ENCODE results near the gene RBM33. TPM values are rescaled to one million over a fixed set of nuclear protein-coding genes. Genes with fewer than 3 reads are reported as not detected.

The RBM33 gene
- total and polyA plus RNA-seq, 10 of the 15 experiments (the other 5 are each of a cell fraction or from before 2014, with no cell fraction given), result 4.7 to 67.2 (median 24.3) TPM

DNA sequence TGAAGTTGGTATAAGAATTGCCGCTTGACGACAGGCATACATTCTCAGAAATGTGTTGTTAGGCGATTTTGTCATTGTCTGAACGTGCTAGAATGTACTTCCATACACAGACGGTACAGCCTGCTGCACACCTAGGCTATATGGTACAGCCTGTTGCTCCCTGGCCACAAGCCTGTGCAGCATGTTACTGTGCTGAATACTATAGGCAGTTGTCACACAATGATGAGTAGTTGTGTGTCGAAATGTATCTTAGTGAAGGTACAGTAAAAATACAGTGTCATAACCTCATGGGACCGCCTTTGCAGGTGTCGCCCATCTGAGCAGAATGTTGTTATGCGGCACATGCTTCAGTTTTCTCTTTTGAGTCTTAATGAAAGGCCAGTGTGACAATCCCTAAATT lies 101.3 kb downstream of the RBM33 start (continued):
- no peak for TF ChIP-seq POU2F2 (IDR thresholded peaks at IDR 0.05; ENCODE audit: borderline replicate concordance, low read depth, low read length)
- no peak for TF ChIP-seq TCF7 (IDR thresholded peaks at IDR 0.05; ENCODE audit: borderline replicate concordance)
- no peak for TF ChIP-seq GABPA (IDR thresholded peaks at IDR 0.05; ENCODE audit: low read depth)
- TF ChIP-seq ZNF622 (IDR thresholded peaks at IDR 0.05), result no peak

DNA sequence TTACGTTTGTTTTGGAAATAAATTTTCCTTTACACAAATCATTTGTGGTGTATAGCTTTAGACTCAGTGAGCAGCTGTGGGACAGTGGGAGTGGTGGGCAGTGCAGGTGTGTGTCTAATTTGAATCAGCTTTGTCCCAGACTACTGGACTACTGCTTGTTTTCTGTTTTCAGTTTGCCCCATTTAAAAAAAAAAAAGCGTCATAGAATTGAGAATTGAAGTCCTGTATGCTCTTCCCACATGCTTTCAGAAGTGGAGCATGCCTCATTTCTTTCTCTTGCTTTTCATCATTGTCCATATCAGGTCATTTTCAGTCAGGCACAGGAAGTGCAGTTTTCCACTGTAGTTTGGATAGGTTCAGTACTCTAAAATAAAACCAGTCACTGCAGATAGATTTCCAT lies 101.7 kb downstream of the RBM33 start:
- BruUV-seq (replicated peaks), result no TSS peak
- TF ChIP-seq BRCA1 (IDR thresholded peaks at IDR 0.05; ENCODE audit: low read depth, low read length), result no peak
- TF ChIP-seq, protein P1, sequence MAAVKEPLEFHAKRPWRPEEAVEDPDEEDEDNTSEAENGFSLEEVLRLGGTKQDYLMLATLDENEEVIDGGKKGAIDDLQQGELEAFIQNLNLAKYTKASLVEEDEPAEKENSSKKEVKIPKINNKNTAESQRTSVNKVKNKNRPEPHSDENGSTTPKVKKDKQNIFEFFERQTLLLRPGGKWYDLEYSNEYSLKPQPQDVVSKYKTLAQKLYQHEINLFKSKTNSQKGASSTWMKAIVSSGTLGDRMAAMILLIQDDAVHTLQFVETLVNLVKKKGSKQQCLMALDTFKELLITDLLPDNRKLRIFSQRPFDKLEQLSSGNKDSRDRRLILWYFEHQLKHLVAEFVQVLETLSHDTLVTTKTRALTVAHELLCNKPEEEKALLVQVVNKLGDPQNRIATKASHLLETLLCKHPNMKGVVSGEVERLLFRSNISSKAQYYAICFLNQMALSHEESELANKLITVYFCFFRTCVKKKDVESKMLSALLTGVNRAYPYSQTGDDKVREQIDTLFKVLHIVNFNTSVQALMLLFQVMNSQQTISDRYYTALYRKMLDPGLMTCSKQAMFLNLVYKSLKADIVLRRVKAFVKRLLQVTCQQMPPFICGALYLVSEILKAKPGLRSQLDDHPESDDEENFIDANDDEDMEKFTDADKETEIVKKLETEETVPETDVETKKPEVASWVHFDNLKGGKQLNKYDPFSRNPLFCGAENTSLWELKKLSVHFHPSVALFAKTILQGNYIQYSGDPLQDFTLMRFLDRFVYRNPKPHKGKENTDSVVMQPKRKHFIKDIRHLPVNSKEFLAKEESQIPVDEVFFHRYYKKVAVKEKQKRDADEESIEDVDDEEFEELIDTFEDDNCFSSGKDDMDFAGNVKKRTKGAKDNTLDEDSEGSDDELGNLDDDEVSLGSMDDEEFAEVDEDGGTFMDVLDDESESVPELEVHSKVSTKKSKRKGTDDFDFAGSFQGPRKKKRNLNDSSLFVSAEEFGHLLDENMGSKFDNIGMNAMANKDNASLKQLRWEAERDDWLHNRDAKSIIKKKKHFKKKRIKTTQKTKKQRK (IDR thresholded peaks at IDR 0.05; ENCODE audit: low read depth, low read length), result no peak
- TF ChIP-seq RBBP5 (conservative IDR thresholded peaks at IDR 0.05), result no peak
- TF ChIP-seq, protein P2, sequence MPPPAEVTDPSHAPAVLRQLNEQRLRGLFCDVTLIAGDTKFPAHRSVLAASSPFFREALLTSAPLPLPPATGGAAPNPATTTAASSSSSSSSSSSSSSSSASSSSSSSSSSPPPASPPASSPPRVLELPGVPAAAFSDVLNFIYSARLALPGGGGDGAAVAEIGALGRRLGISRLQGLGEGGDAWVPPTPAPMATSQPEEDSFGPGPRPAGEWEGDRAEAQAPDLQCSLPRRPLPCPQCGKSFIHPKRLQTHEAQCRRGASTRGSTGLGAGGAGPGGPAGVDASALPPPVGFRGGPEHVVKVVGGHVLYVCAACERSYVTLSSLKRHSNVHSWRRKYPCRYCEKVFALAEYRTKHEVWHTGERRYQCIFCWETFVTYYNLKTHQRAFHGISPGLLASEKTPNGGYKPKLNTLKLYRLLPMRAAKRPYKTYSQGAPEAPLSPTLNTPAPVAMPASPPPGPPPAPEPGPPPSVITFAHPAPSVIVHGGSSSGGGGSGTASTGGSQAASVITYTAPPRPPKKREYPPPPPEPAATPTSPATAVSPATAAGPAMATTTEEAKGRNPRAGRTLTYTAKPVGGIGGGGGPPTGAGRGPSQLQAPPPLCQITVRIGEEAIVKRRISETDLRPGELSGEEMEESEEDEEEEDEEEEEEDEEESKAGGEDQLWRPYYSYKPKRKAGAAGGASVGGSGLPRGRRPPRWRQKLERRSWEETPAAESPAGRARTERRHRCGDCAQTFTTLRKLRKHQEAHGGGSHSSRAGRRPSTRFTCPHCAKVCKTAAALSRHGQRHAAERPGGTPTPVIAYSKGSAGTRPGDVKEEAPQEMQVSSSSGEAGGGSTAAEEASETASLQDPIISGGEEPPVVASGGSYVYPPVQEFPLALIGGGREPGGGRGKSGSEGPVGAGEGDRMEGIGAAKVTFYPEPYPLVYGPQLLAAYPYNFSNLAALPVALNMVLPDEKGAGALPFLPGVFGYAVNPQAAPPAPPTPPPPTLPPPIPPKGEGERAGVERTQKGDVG (CRISPR knock-in tag; IDR thresholded peaks at IDR 0.05), result no peak
- 0 out of 2 replicates have a peak, but pooled peaks have one; percentile 20 for TF ChIP-seq ZNF384 (IDR thresholded peaks at IDR 0.05; ENCODE audit: borderline replicate concordance, low read depth, low read length)
- TF ChIP-seq WRNIP1 (IDR thresholded peaks at IDR 0.05; ENCODE audit: borderline replicate concordance, low read depth, low read length), result no peak
- no peak for TF ChIP-seq EGR1 (IDR thresholded peaks at IDR 0.05; ENCODE audit: borderline replicate concordance in 1 of 2, low read depth in 2 of 2, low read length in 2 of 2)
- TF ChIP-seq, protein P3, sequence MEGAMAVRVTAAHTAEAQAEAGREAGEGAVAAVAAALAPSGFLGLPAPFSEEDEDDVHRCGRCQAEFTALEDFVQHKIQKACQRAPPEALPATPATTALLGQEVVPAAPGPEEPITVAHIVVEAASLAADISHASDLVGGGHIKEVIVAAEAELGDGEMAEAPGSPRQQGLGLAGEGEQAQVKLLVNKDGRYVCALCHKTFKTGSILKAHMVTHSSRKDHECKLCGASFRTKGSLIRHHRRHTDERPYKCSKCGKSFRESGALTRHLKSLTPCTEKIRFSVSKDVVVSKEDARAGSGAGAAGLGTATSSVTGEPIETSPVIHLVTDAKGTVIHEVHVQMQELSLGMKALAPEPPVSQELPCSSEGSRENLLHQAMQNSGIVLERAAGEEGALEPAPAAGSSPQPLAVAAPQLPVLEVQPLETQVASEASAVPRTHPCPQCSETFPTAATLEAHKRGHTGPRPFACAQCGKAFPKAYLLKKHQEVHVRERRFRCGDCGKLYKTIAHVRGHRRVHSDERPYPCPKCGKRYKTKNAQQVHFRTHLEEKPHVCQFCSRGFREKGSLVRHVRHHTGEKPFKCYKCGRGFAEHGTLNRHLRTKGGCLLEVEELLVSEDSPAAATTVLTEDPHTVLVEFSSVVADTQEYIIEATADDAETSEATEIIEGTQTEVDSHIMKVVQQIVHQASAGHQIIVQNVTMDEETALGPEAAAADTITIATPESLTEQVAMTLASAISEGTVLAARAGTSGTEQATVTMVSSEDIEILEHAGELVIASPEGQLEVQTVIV (IDR thresholded peaks at IDR 0.05; ENCODE audit: borderline replicate concordance, partially characterized antibody), result no peak
- TF ChIP-seq NFIC (IDR thresholded peaks at IDR 0.05; ENCODE audit: low read depth, low read length), result peak; percentile 77; the same call in 1 of the 2 replicates
- TF ChIP-seq CBX3 (IDR thresholded peaks at IDR 0.05; ENCODE audit: borderline replicate concordance, low read depth), result no peak

More for the DNA sequence above, 101.7 kb downstream of the RBM33 start:
- H3K36me3 ChIP-seq (ENCODE audit: control insufficient read depth in 2 of 2, insufficient read depth in 2 of 2, low read length in 1 of 2), result peaks cover 9 to 23% of the 10 kb centered on the region in 2 experiments
- WGBS (ENCODE audit: insufficient coverage, insufficient replicate concordance, low lambda C conversion rate, missing lambda C conversion rate), result 26% methylated on average over 2 of the region's 2 CpGs
- H3K4me1 ChIP-seq (ENCODE audit: control insufficient read depth, insufficient read depth, low read length), result peaks cover 43% of the 10 kb centered on the region
- FAIRE-seq (no peak), DNase-seq (ENCODE audit: low read depth, low spot score) (no peak), ATAC-seq (peak; percentile 78)
- intact Hi-C loops (cut with micrococcal nuclease; ENCODE audit: unreplicated experiment), result no loop called here
- in situ Hi-C loops (cut with MboI), result no loop called here
- H3K27me3 ChIP-seq (replicated peaks in 1 of 2; ENCODE audit: control insufficient read depth in 2 of 2, insufficient read depth in 2 of 2, low read length in 1 of 2), result no peaks in the 10 kb centered on the region
- no peak overlapping the region for H2AFZ ChIP-seq (ENCODE audit: control insufficient read depth, low read depth, low read length)
- ChIA-PET RAD21 (ENCODE audit: unreplicated experiment) (interaction anchor here (0.7 to 1.5 kb wide), 2 partner anchors 21 to 147 kb away, joined by 4 to 7 read pairs; no protein-coding TSS in a partner anchor), CTCF (interaction anchor here (0.7 to 2.4 kb wide), 6 partner anchors 8 to 147 kb away, joined by 3 to 10 read pairs (median 5); no protein-coding TSS in a partner anchor), POLR2A (interaction anchor here (1.1 kb wide), 1 partner anchor 31 kb away, joined by 3 read pairs; no protein-coding TSS in a partner anchor), SMC1A (ENCODE audit: uncharacterized antibody, unreplicated experiment) (interaction anchor here (0.6 to 1.7 kb wide), 4 partner anchors 9 to 270 kb away, joined by 3 to 8 read pairs (median 3); no protein-coding TSS in a partner anchor)
- no peak overlapping the region; the same call in 1 of the 2 replicates for H3K4me3 ChIP-seq
- peaks cover 64% of the 10 kb centered on the region for H3K79me2 ChIP-seq (ENCODE audit: control insufficient read depth, insufficient read depth, low read length)
- no peaks in the 10 kb centered on the region for H4K20me1 ChIP-seq (ENCODE audit: control insufficient read depth, insufficient read depth)
- peak overlapping the region; percentile 62 for H3K4me2 ChIP-seq (ENCODE audit: control insufficient read depth, insufficient read depth)
- H3K27ac ChIP-seq (ENCODE audit: control insufficient read depth, insufficient read depth), result peak overlapping the region; percentile 65
- H3K9ac ChIP-seq (ENCODE audit: control insufficient read depth, insufficient read depth, low read length), result no peak overlapping the region
- H3K9me3 ChIP-seq (replicated peaks; ENCODE audit: control insufficient read depth, insufficient read depth, low read length), result no peaks in the 10 kb centered on the region
